DMS114 treated with DMSO at 0.1 percent for 48 hours (cell line): ENCODE data around the gene RPL35.
"Not testable (repeated sequence)": the region's sequence is repeated elsewhere in the genome, so short reads cannot be mapped to it uniquely, and the experiment has no call there.

Experiments
- DNase-seq: peaks from one replicate; lab custom pipeline; 2025; ENCODE audit not compliant: unreplicated experiment; lab: John Stamatoyannopoulos, UW

Gene RPL35

DNA sequence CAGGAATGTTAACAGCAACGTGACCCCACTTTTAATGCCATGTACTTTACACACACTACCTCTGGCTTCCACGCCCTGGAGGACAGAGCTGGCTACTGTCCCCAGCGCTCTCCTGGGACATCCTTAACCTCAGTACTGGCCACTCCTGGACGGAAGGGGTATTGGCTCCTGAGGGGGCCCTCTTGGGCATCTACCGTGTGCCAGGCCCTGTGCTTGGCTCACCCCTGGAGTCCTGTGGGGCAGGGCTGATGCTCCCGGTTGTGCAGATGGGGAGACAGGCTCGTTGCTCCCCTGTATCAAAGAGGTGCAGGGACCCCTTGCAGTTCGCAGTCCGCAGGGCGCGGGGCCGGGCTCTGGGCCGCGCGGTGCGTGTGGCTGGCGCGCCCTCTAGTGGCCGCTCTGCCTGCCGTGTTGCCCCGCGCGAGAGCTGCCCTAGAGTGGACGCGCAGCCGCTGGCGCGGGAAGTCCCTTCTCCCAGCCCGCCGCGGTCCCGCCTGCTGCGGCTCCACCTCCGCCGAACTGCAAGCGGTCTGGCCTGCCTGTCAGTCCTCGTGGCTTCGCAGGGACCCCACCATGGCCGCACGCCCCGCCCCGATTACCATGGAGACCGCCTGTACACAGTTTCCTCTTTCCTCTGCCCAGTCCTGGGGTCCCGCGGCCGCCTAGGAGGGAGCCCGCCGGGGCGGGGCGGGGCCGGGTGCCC lies 8.8 kb downstream of the RPL35 start, which contains the start of gene WDR38:
Gene WDR38, plus strand, starts transcription at position 632 of the 703 bp plus-strand sequence. CDS start 72 bp downstream, outside the sequence.
- DNase-seq = peak; percentile 50

DNA sequence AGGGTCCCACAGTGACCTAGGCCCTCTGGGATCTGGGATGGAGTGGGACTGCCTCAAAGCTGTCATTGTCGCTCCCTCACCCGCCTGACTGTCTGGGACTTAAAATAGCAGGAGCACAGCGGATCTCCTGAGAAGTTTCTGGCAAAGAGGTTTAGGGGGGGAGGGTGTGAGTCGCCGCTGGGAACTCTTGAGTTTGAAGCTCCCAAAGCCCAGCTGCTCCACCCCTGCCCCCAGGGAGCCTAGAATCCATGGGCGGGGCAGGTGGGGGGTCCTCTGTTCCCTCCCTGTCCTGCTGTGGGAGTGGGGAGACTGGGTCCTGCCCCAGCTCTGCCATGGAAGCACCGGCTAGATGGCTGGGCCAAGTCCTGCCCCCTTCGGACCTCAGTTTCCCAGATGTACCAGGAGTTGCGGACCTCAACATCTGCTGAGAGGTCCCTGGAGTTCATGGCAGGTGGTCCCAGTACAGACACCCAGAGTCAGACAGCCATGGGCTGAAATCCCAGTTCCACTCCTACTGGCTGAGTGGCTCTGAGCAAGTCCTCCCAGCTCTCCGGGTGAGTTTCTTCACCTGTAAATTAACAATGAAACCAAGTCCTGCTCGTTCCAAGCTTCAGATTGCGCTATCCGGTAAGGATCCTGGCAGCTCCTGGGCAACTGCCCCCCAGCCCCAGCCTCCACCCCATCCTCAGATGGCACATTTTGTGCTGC lies 9.5 kb downstream of the RPL35 start:
- no peak for DNase-seq

DNA sequence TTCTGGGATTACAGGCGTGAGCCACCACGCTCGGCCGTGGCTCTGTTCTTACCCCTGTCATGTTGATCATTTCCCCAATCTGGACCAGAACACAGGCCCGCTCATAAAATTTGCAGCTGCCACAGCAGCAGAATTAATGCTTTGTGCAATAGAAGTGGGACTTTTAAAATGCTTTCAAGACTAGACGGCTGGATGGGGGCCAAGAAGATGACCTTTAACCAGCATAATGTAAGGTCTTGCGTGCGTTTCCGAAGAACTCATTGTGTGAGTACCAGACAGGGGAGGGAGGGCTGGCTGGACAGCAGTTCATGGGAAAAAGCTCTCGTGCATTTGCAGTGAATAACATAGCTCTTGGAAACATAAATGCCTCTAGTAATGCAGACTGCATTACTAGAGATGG lies 12.0 kb downstream of the RPL35 start:
- no peak for DNase-seq

DNA sequence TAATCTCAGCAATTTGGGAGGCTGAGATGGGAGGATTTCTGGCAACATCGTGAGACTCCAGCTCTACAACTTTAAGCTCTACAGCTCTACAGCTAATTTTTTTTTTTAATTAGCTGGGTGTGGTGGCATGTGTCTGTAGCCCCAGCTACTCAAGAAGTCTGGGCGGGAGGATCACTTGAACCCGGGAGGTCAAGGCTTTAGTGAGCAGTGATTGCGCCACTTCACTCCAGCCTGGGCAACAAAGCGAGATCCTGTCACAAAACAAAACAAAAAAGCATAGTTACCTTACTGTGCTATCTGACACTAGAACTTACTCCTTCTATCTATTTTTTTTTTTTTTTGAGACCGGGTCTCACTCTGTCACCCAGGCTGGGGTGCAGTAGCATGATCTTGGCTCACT lies 14.8 kb downstream of the RPL35 start:
- DNase-seq = no peak

DNA sequence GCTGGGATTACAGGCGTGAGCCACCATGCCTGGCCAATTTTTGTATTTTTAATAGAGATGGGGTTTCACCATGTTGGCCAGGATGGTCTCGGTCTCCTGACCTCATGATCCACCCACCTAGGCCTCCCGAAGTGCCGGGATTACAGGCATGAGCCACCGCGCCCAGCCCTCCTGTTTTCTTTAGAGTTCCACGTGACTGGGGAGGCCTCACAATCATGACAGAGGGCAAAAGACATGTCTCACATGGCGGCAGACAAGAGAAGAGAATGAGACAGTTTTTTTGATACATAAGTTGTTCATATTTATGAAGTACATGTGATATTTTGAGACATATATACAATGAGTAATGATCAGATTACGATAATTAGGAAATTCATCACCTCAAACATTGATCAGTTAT lies 15.3 kb downstream of the RPL35 start:
- DNase-seq = not testable (repeated sequence)

DNA sequence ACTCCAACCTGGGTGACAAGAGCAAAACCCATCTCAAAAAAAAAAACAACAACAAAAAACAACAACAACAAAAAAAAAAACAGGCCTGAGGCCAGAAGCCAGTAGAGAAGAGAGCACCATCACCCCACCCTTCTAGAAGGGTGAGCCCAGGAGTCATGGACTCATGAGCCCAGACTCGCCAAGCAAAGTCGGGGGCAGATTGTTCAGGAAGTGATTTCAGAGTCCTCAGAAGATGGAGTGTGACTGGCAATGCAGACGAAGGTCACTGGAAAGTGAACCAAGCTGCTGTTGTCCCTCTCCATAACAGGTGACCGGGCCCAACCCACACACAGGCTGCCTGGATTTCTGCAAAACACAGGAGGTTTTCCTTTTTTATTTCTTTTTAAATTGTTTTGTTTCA lies 17.5 kb downstream of the RPL35 start:
- no peak for DNase-seq

DNA sequence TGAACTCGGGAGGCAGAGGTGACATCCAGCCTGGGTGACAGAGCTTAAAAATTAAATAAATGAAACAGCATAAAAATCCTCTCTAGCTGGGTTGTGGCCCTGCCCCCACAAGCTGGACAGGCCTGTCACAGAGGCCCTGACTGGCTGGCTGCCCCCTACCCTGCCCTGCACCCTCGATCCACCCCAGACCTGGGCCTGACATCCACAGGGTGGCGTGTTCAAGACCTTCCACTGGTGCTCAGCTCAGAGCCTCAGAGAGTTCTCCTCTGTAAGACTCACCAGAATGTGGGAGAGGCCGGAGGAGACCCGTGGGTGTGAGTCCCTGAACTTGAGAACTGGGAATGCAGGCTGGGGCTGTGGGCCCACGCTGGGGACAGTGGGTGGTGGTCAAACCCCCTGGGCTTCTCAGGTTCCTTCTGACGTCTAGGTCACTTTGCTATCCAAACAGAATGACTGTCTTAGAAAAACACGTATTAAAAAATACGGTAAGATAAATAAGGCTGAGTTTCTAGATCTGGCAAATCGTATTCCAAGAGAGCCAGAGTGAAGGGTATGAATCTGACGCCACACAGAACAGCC lies 18.2 kb downstream of the RPL35 start:
- no peak for DNase-seq

DNA sequence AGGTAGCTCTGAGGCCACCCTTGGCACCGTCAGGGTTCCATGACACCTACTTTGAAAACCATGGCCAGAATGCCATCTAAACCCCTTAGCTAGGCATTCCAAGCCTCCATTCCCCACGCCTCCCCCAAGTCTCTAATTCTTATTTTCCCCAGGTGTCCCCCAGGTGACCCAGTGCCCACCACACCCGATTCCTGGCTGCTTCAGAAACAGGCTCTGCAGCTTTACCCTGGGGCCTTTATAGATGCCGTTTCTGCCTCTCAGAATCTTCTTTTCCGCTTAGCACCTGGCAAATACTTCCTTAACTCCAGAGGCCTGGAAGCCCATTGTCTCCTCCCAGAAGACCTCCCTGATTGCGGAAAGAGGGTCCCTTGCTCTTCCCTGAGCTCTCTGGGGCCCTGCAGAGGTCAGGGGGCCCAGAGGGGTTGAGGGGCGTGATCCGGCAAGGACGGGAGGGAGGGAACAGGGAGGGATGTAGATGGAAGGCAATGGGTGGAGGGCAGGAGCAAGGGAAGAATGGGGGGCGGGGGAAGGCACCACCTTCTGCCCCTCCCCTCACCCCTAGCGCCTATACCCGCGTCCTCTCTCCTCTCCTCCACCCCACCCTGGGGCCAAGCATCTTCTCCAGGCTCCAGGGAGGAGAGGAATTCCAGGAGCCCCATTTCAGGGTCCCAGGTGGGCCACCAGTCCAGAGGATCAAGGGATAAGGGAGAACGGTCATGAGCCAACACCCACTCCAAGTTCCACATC lies 20.5 kb downstream of the RPL35 start:
- DNase-seq = no peak

DNA sequence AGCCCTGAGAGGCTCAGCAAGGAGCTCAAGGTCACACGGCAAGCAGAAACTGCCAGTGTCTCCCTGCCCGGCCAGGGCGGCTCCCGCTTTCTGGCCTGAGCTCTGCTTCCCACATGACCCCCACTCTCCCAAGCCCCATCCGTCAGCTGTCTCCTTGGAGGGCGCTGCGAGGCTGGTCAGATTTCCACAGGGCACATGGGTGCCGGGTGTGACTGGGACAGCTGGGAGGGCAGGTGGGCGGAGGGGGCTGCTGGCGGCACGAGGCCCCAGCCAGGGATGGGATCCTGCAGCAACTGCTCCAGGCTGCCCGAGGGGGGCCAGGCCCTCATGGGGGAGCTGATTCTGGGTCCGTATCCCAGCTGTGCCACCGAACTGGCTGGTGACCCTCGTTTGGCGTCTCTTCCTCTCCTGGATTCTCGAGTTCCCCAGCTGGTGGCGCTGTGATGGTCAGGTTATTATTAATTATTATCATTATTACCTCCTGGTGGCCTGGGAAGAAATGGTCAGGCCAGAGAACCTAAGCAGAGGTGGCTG lies 21.4 kb downstream of the RPL35 start:
- DNase-seq = no peak

DNA sequence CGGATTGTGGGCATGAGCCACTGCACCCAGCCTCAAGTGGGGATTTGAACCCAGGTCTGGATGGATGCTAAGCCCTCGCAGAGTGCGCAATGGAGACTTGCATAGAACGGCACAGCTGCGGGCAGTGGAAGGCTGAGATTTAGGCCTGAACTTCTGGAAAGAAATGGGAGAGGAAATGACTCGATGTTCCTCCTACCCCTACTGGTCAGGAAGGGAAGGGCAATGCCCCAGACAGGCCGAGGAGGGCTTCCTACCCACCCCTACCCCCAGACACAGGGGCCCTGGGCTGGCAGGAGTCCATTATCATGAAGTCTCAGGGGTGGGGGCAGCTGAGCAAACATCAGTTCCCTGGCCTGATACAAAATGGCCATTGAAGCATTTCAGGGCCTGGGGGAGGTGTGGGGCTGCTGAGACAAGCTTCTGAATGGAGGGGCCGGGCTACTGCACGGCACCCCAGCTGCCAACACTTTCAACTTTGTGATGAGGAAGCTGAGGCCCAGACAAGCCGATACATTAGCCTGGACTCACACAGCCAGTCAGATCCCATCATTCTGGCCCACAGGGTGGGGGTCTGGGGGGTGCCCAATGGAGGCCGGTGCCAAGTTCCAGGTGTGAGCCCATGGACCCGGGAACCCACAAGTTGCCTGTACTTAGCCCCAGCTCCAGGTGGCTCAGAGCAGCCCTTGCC lies 22.0 kb downstream of the RPL35 start:
- DNase-seq = no peak

DNA sequence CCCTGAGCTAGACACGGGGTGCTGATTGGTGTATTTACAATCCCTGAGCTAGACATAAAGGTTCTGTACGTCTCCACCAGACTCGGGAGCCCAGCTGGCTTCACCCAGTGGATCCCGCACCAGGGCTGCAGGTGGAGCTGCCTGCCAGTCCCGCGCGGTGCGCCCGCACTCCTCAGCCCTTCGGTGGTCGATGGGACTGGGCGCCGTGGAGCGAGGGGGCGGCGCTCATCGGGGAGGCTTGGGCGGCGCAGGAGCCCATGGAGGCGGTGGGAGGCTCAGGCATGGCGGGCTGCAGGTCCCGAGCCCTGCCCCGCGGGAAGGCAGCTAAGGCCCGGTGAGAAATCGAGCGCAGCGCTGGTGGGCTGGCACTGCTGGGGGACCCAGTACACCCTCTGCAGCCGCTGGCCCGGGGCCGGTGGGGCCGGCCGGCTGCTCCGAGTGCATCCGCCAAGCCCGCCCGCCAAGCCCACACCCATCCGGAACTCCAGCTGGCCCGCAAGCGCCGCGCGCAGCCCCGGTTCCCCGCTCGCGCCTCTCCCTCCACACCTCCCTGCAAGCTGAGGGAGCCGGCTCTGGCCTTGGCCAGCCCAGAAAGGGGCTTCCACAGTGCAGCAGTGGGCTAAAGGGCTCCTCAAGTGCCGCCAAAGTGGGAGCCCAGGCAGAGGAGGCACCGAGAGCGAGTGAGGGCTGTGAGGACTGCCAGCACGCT lies 23.0 kb downstream of the RPL35 start:
- not testable (repeated sequence) for DNase-seq

DNA sequence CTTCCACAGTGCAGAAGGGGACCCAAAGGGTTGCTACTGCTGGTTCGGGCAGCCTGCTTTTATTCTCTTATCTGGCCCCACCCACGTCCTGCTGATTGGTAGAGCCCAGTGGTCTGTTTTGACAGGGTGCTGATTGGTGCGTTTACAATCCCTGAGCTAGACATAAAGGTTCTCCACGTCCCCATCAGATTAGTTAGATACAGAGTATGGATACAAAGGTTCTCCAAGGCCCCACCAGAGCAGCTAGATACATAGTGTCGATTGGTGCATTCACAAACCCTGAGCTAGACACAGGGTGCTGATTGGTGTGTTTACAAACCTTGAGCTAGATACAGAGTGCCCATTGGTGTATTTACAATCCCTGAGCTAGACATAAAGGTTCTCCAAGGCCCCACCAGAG lies 23.6 kb downstream of the RPL35 start:
- not testable (repeated sequence) for DNase-seq

DNA sequence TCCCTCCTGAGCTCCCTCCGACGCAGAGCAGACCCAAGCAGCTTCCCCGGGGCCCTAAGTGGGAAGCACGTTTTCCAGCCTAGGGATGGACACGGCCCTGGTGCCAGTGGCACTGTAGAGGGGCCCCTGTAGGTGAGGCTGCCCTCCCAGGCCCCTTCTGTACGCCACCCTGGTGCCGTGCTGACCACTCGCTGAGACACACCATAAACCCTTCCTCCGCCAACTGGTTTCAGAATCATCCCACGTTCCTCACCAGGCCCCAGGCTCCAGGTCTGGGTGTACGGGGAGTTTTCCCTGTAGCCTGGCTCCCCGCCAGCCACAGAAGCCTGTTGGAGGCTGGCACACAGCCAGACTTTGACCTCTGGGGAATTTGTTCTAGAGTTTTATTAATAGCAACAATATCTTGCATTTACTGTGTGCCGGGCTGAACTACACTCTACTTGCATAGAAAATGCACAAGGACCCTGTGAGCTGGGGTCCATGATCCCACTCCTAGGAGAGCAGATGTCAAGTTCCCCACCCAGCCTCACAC lies 26.7 kb downstream of the RPL35 start:
- DNase-seq = no peak

DNA sequence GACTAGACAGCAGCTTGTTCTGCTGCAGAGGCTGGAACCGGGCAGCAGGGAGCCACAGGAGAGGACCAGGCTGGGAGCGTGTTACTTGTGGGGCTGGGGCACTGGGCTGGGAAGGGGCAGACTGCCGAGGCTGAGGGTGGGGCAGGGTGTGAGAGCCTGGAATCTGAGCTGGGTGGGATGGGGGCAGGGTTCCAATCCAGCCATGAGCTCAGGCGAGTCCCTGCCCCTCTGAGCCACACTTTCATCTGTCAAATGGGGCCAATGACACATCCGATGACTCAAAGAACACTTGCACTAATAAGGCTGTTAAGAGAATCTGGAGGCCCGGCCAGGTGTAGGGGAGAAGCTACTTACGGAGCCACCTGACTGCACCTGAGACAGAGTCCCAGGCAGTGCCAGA lies 27.2 kb downstream of the RPL35 start:
- DNase-seq = no peak

DNA sequence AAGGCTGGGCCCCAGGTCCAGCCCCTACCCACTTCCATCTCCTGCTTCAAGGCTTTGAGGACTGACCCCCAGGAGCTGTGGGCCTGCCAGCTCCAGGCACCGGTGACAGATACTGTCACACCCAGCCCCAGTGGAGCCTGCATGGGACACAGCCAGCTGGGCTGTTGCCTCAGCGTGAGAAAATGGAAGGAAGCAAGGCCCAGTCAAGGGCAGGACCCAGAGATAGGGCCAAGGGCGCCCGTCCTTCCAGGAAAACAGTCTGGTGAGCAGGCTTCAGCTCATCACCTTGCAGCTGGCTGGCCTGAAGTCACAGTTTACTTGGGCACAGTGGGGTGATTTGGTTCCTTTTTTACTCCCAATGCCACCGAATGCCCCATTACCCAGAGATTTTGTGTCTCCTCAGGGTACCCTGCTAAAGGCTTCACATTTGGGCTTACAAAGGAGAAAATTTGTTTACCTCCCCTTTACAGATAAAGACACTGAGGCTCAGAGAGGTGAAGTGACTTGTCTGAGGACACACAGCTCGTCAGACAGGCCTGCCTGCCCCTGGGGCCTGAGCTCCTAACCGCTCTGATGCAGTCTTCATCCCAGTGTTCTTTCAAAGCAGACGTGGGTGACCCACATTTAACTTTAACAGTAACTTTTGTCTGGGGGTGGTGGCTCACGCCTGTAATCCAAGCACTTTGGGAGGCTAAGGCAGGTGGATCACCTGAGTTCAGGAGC lies 30.0 kb downstream of the RPL35 start:
- DNase-seq = no peak

DNA sequence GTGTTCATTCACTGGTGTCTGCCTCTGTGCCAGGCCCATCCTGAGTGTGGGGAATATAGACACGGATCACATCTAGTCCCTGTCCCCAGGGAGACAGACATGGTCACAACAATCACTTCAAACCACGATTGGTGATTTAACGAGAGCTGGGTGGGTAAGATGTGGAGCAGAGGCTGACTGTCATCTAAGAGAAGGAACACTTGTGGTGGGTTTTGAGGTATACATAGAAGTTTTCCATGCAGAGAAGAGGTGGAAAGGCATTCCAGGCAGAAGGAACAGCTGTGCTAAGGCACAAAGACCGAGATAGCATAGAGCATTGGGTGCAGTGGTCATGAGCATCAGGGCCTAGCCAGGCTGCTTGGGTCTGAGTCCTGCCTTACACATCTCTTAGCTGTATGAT lies 31.2 kb downstream of the RPL35 start:
- DNase-seq = no peak

DNA sequence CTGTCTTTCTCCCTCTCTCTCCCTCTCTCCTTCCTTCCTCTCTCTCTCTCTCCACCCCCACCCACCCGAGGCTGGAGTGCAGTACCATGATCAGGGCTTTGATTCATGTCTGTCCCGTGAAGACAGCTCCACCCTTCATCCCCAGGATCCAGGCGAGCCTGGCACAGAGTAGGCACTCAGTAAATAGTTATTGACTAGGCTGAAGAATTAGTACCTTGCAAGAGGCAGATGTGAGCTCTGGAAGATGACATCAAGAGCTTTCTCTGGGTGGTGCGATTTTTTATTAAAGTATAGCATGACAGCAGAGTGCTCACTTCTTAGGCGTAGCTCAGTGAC lies 32.5 kb downstream of the RPL35 start:
- DNase-seq = no peak

DNA sequence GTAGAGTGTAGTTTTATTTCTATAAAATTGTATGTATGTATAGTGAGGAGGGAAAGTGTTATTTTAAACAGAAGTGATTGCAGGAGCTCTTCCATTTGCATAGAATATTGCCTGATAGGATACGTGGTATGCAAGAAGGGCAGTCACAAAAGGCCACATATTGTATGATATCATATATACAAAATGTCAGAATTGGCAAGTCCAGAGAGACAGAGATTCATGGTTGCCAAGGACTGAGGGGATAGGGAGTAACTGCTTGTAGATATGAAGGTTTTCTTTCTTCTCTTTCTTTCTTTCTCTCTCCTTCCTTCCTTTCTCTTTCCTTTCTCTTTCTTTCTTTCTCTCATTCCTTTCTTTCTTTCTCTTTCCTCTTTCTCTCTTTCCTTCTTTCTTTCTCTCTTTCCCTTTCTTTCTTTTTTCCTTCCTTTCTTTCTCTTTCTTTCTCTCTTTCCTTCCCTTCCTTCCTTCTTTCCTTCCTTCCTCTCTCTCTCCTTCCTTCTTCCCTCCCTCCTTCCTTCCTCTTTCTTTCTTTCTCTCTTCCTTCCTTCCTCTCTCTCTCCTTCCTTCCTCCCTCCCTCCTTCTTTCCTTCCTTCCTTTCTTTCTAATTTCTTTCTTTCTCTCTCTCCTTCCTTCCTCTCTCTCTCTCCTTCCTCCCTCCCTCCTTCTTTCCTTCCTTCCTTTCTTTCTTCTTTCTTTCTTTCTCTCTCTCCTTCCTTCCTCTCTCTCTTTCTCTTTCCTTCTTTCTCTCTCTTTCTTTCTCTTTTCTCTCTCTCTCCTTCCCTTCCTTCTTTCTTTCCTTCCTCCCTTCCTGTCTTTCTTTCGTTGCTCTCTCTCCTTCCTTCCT lies 33.0 kb downstream of the RPL35 start:
- DNase-seq = no peak
